Mesothelial cell of epicardium (in vitro differentiated cells): ENCODE data around the gene CLEC7A. TPM values are rescaled to one million over a fixed set of nuclear protein-coding genes. Genes with fewer than 3 reads are reported as not detected.

ENCODE experiments used
- DNase-seq, 2 experiments: peaks; one replicate each; pipeline ENCODE4 v3.0.0; 2021; ENCODE audit warnings: low spot score in 2 of 2; ENCODE audit not compliant: unreplicated experiment in 2 of 2
- H3K27ac Mint-ChIP-seq: 2 replicates; pipeline ENCODE4 v1.8.0; 2021; ENCODE audit warnings: mixed read lengths
- H3K27me3 Mint-ChIP-seq: 2 replicates; pipeline ENCODE4 v1.8.0; 2021; ENCODE audit warnings: low read depth, mixed read lengths
- H3K36me3 Mint-ChIP-seq: 2 replicates; pipeline ENCODE4 v1.8.0; 2021; ENCODE audit warnings: mixed read lengths
- H3K4me1 Mint-ChIP-seq: 2 replicates; pipeline ENCODE4 v1.8.0; 2021; ENCODE audit warnings: mixed read lengths
- H3K4me3 Mint-ChIP-seq: 2 replicates; pipeline ENCODE4 v1.8.0; 2021; ENCODE audit warnings: mild to moderate bottlenecking, moderate library complexity, mixed read lengths
- H3K9me3 Mint-ChIP-seq: 2 replicates; pipeline ENCODE4 v1.8.0; 2021; ENCODE audit warnings: mixed read lengths
- CTCF ChIP-seq: fragments of 200-600 bp; sonication (generic); IDR thresholded peaks from one replicate; pipeline ENCODE4 v1.5.0; 2021; ENCODE audit warnings: antibody characterized with exemption; ENCODE audit not compliant: unreplicated experiment
- total RNA-seq: library from RNA; stranded (reverse); gene quantifications from 3 replicates; pipeline ENCODE4 v1.2.1, GENCODE V29; 2021

CLEC7A gene
- total RNA-seq, 1 donor from 2014 or later: not detected

GRCh38 chr12:10115311-10115710, 14.7 kb downstream of the CLEC7A start:
- Mint-ChIP-seq H3K27ac (no peak overlapping the region), H3K27me3 (no peaks in the 10 kb centered on the region), H3K4me1 (no peaks in the 10 kb centered on the region), H3K4me3 (no peak overlapping the region), H3K36me3 (no peaks in the 10 kb centered on the region), H3K9me3 (peaks cover 18% of the 10 kb centered on the region)
- no peak for DNase-seq
- no peak for TF ChIP-seq CTCF

- Mint-ChIP-seq H3K36me3 (no peaks in the 10 kb centered on the region), H3K9me3 (peaks cover 13% of the 10 kb centered on the region), H3K27ac (no peak overlapping the region), H3K4me1 (no peaks in the 10 kb centered on the region), H3K27me3 (no peaks in the 10 kb centered on the region), H3K4me3 (no peak overlapping the region)
- DNase-seq: no peak
- TF ChIP-seq CTCF: no peak
These were observed 16.1 kb downstream of the CLEC7A start for GRCh38 chr12:10113920-10114319.

- Mint-ChIP-seq H3K9me3 (peaks cover 15% of the 10 kb centered on the region), H3K27me3 (no peaks in the 10 kb centered on the region), H3K27ac (no peak overlapping the region), H3K36me3 (no peaks in the 10 kb centered on the region), H3K4me1 (no peaks in the 10 kb centered on the region), H3K4me3 (no peak overlapping the region)
- no peak for DNase-seq
- TF ChIP-seq CTCF: no peak
These were observed 16.9 kb downstream of the CLEC7A start for GRCh38 chr12:10113075-10113474.

- H3K4me3 Mint-ChIP-seq: no peak overlapping the region
- H3K9me3 Mint-ChIP-seq: peaks cover 22% of the 10 kb centered on the region
- DNase-seq: no peak
- no peaks in the 10 kb centered on the region for H3K4me1 Mint-ChIP-seq
- no peak overlapping the region for H3K27ac Mint-ChIP-seq
- no peak for TF ChIP-seq CTCF
- no peaks in the 10 kb centered on the region for H3K36me3 Mint-ChIP-seq
- H3K27me3 Mint-ChIP-seq: no peaks in the 10 kb centered on the region
These were observed 18.5 kb downstream of the CLEC7A start for GRCh38 chr12:10111451-10111850.

- no peak for DNase-seq
- no peak overlapping the region for H3K27ac Mint-ChIP-seq
- H3K4me3 Mint-ChIP-seq: no peak overlapping the region
- peaks cover 31% of the 10 kb centered on the region for H3K9me3 Mint-ChIP-seq
- no peaks in the 10 kb centered on the region for H3K4me1 Mint-ChIP-seq
- no peaks in the 10 kb centered on the region for H3K27me3 Mint-ChIP-seq
- H3K36me3 Mint-ChIP-seq: no peaks in the 10 kb centered on the region
- no peak for TF ChIP-seq CTCF
These were observed 19.6 kb downstream of the CLEC7A start for GRCh38 chr12:10110256-10110844.

DNA sequence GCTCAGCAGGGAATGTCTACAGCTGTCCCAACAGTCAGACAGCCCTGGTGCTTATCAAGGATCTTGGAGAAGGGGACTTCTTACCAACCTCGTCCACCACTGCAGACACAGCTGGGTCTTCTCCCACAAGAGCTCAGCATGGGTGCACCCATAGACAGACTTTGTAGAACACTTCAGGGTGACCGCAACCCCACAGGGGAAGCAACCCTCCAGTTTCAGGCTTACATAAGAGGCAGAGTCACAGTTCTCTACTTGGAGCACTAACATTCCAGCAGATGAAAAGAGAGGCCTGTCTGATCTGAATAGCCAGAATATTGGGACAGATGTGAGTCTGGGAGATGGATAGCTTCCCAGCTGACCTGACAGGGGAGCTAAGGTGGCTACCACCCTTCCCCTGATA, 27.7 kb downstream of the CLEC7A start:
- Mint-ChIP-seq H3K36me3 (peaks cover 7% of the 10 kb centered on the region), H3K9me3 (peaks cover 27% of the 10 kb centered on the region), H3K4me1 (peaks cover 35% of the 10 kb centered on the region), H3K27me3 (no peaks in the 10 kb centered on the region), H3K27ac (no peak overlapping the region), H3K4me3 (no peak overlapping the region)
- no peak for TF ChIP-seq CTCF
- DNase-seq: no peak
